HG03095 (cell line): Measurements from ENCODE around the gene SLC7A8.

Experiments used
- ATAC-seq: cut with Tn5 transposase; IDR thresholded peaks from one replicate; pipeline ENCODE4 v1.9.1; 2021; ENCODE audit warnings: moderate library complexity; ENCODE audit not compliant: unreplicated experiment

The SLC7A8 gene

GRCh38 chr14:23183158-23183470 lies 346 bp downstream of the SLC7A8 start:
- no peak for ATAC-seq

DNA sequence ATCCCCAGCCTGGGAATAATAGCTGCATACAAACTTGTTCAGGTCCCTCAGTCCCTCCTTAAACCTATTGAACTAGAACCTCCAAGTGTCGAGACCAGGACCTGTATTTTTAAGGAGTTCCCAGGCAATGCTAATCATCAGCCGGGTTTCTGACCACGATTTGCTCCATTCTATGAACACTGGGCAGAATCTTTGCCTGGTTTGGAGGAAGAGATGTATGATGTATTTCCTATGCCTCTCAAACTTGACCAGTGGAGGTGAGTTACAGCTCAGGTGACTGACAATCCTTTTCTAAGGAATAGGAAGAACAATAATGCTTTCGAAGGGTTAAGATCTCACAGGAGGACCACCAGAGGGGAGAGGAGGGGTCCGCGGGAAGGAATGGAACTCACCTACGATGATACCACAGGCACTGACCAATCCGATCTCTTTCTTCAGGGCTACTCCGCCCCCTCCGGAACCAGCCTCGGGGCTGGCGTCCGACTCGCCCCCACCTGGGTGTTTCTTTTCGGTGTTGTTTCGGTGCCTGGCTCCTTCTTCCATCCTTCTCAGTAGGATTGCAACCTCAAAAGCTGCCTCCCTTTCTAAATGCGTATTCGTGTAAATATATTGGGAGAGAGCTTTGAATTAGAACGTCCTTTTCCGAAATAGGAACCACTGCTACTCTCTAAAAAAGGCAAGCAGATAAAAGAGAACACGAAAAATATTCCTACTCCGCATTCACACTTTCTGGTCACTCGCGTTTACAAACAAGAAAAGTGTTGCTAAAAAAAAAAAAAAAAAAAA lies 895 bp downstream of the SLC7A8 start:
- ATAC-seq = no peak

- no peak for ATAC-seq
Observed at GRCh38 chr14:23181946-23182345, 1.5 kb downstream of the SLC7A8 start.

GRCh38 chr14:23181453-23181852 lies 2.0 kb downstream of the SLC7A8 start:
- no peak for ATAC-seq

DNA sequence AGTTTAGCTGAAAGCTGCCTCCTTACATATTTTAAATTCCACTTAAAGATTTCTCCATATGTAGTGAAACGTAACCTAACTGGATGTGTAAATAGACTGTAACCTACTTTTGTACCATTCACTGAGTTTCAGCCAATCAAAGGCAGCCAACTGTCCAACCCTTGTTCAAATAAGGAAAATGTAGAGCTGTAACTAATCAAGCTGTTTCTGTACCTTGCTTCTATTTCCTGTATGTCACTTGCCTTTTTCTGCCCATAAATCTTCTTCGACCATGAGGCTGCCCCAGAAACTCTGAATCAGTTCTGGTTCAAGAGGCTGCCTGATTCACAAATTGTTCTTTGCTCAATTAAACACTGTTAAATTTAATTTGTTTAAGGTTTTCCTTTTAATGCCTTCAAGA lies 6.3 kb downstream of the SLC7A8 start:
- ATAC-seq = no peak

- no peak for ATAC-seq
Observed at GRCh38 chr14:23175823-23176222, 7.6 kb downstream of the SLC7A8 start.

DNA sequence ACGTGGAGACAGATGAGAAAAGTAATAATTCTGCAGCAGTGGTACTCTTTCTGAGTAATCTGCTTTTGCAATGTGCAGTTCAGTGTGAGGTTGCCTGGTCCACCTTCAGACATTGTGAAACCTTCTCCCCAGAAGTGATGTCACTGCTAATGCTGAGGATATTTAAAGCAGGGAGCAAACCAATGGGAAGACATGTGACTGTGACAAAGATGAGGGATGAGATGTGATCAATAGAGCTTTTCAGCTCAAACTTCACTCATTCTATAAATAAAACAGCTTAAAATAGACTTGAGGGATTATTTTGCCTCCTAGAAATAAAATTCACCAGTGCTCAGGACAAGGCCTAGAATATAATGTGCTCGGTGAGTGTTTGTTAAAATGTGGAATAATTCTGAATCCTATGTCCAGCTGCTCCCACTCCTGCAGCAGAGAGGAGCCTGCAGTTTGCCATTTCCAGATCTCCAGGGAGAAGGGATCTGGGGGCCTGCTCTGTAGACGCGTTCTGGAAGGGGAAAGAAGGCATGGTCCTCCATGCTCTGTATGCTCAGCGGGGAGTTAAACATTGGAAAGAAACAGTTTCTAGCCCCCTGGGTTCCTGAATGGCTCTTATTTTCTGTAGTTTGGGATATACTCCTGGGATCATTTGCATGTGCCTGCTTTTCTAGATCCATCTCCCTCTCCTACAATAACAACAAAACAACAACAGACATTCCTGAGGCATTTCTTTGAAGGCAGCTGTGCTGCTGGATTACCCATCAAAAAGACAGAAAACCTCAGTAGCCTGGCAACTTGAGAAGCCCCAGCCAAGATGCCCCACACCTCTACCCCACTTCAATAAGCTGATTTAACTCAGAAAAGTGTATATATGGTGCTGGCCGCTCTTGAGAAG lies 8.9 kb downstream of the SLC7A8 start:
- ATAC-seq = no peak

- ATAC-seq = no peak
Observed at GRCh38 chr14:23173796-23174195, 9.7 kb downstream of the SLC7A8 start.

DNA sequence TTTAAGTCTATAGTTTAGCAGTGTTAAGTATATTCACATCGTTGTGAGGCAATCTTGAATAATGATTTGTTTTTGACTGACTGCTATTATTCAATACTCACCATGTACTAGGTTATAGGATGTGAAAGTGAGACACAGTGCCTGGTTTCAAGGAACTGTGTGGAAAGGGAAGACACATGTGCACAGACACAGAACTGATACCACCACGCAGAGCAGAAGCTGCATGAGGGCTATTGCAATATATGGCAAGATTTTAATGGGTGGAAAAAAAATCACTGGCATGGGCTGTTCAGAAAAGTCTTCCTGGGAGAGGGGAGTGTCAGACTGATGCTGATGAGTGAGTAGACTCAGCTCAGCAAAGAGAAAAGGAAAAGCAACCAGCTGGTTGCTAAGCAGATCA lies 10.4 kb downstream of the SLC7A8 start:
- ATAC-seq = no peak

- no peak for ATAC-seq
Observed at GRCh38 chr14:23172574-23172973, 10.9 kb downstream of the SLC7A8 start.

GRCh38 chr14:23172096-23172495 lies 11.4 kb downstream of the SLC7A8 start:
- ATAC-seq = no peak

DNA sequence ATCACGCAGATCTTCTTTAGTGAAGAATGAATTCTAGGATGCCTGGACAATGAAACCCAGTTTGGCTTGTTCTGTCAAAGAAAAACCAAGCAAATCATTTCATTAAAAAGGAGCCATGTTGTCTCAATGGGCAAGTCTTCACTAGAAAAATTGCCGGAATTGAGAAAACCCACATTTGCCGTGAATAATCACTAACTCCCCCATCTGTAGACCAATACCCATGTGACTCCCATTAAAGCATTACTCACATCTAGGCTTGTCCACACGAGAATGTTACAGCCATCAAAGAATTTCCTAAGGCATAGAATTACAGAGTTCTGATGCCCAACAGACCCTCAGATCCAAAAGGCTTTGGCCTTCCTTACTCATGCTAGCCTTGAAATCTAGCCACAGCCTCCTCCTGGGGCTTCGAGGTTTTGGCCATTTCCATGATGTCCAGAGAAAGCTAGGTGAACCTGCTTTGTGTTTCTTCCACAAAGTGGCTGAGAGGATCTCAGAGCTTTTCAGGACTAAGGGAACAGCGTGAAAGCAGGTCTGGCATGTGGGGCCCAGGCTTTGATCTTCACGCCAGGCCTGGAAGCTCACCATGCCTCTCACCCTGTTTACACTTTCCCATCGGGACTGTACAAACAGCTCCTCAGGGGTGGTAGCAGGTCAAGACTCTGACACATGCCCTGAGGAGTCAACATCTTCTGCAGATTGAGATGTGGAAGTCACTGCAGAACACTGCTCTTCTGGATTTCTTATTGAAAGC lies 12.1 kb downstream of the SLC7A8 start:
- ATAC-seq = no peak

DNA sequence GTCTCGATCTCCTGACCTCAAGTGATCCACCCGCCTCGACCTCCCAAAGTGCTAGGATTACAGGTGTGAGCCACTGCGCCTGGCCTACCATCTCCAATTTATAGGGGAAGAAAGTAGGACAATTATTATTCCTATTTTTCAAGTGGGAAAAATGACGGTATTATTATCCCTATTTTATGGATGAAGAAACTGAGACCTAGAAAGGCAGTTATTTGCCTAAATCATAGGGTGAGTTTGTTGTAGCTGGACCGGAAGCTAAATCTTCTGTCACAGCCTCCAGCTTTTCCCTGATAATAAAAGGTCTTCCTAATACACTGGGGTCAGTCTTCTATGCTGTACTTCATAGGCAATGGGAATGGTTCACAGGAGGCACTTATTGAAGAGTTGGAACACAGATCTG lies 13.8 kb downstream of the SLC7A8 start:
- ATAC-seq = no peak

DNA sequence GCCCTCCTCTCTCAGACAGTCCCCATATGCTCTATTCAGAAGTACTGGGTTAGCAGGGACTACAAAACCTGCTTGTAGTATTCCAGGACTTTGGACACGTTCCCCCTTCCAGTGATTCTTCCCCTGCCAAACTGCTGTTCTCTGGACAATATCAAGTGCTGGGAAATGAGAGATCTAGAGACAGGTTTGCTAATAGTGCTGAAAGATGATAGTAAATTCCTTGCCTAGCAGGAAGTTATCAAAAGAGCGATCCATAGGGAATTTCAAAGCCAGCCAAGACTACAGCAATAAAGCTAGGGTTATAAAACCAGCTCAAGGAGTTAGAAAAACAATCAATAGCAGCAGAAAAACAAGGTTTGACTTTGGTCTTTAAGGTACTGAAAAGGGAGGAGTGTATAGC lies 15.2 kb downstream of the SLC7A8 start:
- no peak for ATAC-seq

DNA sequence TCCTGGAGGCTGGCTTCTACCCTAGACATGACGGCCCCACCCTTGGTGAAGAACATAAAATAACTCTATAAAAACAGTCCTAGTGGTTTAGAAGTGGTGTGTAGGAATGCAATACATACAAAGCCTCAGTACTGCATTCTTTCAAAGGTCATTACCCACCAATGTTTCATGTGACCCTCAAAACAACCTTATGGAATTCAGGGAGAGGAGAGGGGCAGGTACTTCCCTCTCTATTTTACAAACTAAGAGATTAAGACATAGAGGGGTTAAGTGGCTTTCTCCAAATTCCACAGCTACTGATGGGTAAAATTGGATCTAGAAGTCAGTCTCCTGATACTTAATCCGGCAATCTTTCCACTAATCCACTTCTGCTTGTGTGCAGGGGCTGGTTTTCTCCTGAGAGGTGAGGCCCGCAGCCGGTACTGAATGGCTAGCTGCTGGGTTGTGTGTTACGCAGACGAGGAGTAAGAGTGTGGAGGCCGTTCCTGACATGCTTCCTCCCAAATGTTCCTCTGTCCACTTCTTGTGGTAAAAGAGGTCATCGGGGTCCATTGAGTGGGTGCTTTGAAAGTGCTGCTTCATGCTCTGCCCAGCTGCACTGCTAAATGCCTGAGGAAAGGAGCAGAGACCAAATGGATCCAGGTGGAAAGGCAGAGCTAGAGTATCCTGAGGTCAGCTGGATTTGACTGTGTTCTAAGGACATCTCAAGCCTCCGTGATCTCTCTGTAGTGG lies 16.2 kb downstream of the SLC7A8 start:
- no peak for ATAC-seq

GRCh38 chr14:23164949-23165348 lies 18.5 kb downstream of the SLC7A8 start:
- ATAC-seq = no peak

DNA sequence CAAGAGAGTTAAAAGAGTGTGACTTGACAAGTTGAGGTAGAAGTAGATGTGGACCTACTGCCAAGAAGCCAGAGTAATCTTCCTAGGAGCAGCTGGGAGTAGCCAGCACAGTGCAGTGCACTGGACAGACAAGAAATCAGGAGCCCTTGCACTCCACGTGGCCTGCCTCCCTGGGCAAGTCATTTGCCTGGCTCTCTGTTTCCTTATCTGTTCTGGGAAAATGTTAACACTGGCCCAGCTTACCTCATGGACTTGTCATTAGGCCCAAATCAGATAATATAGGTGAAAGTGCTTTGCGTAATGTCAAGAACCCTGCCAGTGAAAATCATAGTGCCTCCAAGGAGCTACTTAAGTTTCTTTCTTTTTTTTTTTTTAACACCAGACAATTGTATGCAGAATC lies 19.2 kb downstream of the SLC7A8 start:
- no peak for ATAC-seq

GRCh38 chr14:23163830-23164229 lies 19.6 kb downstream of the SLC7A8 start:
- no peak for ATAC-seq

GRCh38 chr14:23162800-23163199 lies 20.7 kb downstream of the SLC7A8 start:
- no peak for ATAC-seq

- no peak for ATAC-seq
Observed at GRCh38 chr14:23162005-23162404, 21.5 kb downstream of the SLC7A8 start.

DNA sequence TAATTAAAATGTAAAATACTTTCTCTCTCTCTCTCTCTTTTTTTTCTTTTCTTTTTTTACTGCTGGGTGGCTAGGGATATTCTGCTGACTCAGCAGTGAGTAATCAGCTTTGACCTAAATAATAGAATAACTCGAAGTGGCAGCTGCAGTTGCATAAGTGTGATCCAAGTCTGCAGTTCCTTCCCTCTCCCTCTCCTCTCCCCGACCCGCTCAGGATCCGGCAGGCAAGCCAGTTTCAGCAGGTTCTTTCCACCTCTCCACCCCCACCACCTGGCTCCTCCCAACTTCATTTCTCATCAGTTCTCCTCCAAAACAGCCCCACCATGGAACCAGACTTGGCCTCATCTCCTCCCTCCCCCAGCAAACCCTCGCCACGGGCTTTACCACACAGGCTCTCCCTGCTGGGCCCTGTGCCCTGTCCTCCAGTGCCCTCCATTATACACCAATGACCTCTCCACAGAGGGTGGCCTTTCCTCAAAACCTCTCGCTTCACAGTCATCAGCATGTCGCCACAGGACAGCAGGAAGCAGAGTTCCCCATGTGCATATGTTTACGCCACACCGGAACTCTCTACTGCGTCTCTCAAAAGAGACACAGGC lies 22.4 kb downstream of the SLC7A8 start:
- no peak for ATAC-seq
